Astrocyte (in vitro differentiated cells and primary cell): Measurements from ENCODE around the gene DUSP10. TPM values are rescaled to one million over a fixed set of nuclear protein-coding genes. Genes with fewer than 3 reads are reported as not detected.

Experiments used
- DNase-seq: peaks from one replicate; pipeline ENCODE4 v3.0.0-alpha.2; 2010; ENCODE audit warnings: low read depth
- FAIRE-seq: peaks from 2 replicates; lab custom pipeline; 2011; peaks lifted over from hg19 to GRCh38; lab: Jason Lieb, UNC
- H2AFZ ChIP-seq: 2 replicates; pipeline ENCODE4 v1.6.0; 2012; ENCODE audit warnings: low read depth, low read length, inconsistent platforms
- H3K27ac ChIP-seq: 2 replicates; pipeline ENCODE4 v1.5.1; 2011; ENCODE audit warnings: low read depth, low read length, inconsistent platforms
- H3K27me3 ChIP-seq: 2 replicates; pipeline ENCODE4 v1.6.0; 2011; ENCODE audit warnings: low read length, inconsistent platforms; ENCODE audit not compliant: insufficient read depth
- H3K36me3 ChIP-seq: 2 replicates; pipeline ENCODE4 v1.5.1; 2011; ENCODE audit warnings: low read length, inconsistent platforms; ENCODE audit not compliant: insufficient read depth
- H3K4me1 ChIP-seq: 2 replicates; pipeline ENCODE4 v1.5.1; 2011; ENCODE audit warnings: low read length, inconsistent platforms; ENCODE audit not compliant: insufficient read depth
- H3K4me2 ChIP-seq: 2 replicates; pipeline ENCODE4 v1.6.0; 2012; ENCODE audit warnings: low read length, inconsistent platforms
- H3K4me3 ChIP-seq: 2 replicates; pipeline ENCODE4 v1.5.1; 2011; ENCODE audit warnings: low read depth, mild to moderate bottlenecking, low read length, inconsistent platforms; ENCODE audit not compliant: insufficient read depth
- H3K79me2 ChIP-seq: 2 replicates; pipeline ENCODE4 v1.6.0; 2012; ENCODE audit warnings: mild to moderate bottlenecking, low read length, inconsistent platforms; ENCODE audit not compliant: insufficient read depth
- H3K9ac ChIP-seq: 2 replicates; pipeline ENCODE4 v1.6.0; 2012; ENCODE audit warnings: mild to moderate bottlenecking, low read length, inconsistent platforms
- H3K9me3 ChIP-seq: 2 replicates; pipeline ENCODE4 v1.5.1; 2012; ENCODE audit warnings: low read depth, mild to moderate bottlenecking, low read length, inconsistent platforms; ENCODE audit not compliant: insufficient read depth
- H4K20me1 ChIP-seq: 2 replicates; pipeline ENCODE4 v1.6.0; 2012; ENCODE audit warnings: low read length, inconsistent platforms; ENCODE audit not compliant: insufficient read depth
- H3K27ac Mint-ChIP-seq: one replicate; pipeline ENCODE4 v1.8.0; 2021; ENCODE audit warnings: mild to moderate bottlenecking, mixed read lengths; ENCODE audit not compliant: unreplicated experiment
- H3K27me3 Mint-ChIP-seq: one replicate; pipeline ENCODE4 v1.8.0; 2021; ENCODE audit warnings: low read depth, mixed read lengths; ENCODE audit not compliant: unreplicated experiment
- H3K36me3 Mint-ChIP-seq: one replicate; pipeline ENCODE4 v1.8.0; 2021; ENCODE audit warnings: low read depth, mixed read lengths; ENCODE audit not compliant: unreplicated experiment
- H3K4me1 Mint-ChIP-seq: one replicate; pipeline ENCODE4 v1.8.0; 2021; ENCODE audit warnings: low read depth, mixed read lengths; ENCODE audit not compliant: unreplicated experiment
- H3K4me3 Mint-ChIP-seq: one replicate; pipeline ENCODE4 v1.8.0; 2021; ENCODE audit warnings: mild to moderate bottlenecking, moderate library complexity, mixed read lengths; ENCODE audit not compliant: unreplicated experiment
- H3K9me3 Mint-ChIP-seq: one replicate; pipeline ENCODE4 v1.8.0; 2021; ENCODE audit warnings: mild to moderate bottlenecking, mixed read lengths; ENCODE audit not compliant: unreplicated experiment
- EZH2 ChIP-seq: IDR thresholded peaks from 2 replicates; pipeline ENCODE4 v1.6.1; 2012; ENCODE audit warnings: mild to moderate bottlenecking, low read length, inconsistent platforms; ENCODE audit not compliant: insufficient read depth
- total RNA-seq: library from RNA; stranded (reverse); gene quantifications from 2 replicates; pipeline ENCODE4 v1.2.1, GENCODE V29; 2021
- TF ChIP-seq, protein P1 (sequence below): IDR thresholded peaks from 2 replicates; pipeline ENCODE4 v1.5.1; 2011; ENCODE audit warnings: low read depth, mild to moderate bottlenecking, inconsistent platforms, low read length, moderate library complexity; ENCODE audit not compliant: insufficient read depth

Gene DUSP10
- total RNA-seq, 1 donor from 2014 or later: 45.8 TPM

DNA sequence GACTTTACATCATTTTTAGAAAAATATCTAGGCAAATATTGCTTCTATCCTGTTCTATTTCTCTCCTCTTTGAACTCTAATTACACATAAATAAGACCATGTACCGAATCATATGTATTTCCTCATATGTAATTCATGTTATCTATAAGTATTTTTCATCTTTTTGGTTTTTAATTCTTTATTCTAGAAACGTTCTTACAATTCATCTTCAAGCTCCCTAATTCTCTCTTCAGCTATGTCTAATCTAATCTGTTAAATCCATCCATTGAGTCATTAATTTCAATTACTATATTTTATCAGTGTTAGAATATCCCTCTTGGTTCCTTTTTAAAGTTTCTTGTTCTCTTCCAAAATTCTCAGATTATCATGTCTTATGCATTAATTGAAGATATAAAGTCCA lies 61.8 kb downstream of the DUSP10 start:
- Mint-ChIP-seq H3K4me3 (no peak overlapping the region), H3K36me3 (no peaks in the 10 kb centered on the region), H3K9me3 (no peaks in the 10 kb centered on the region), H3K27me3 (peaks cover 5% of the 10 kb centered on the region), H3K27ac (no peak overlapping the region), H3K4me1 (peaks cover 2% of the 10 kb centered on the region)
- Histone ChIP-seq H3K9ac (no peak overlapping the region), H3K36me3 (no peaks in the 10 kb centered on the region), H3K4me1 (no peaks in the 10 kb centered on the region), H3K79me2 (no peaks in the 10 kb centered on the region), H3K4me2 (no peak overlapping the region), H3K27me3 (no peaks in the 10 kb centered on the region), H3K4me3 (no peak overlapping the region), H4K20me1 (no peaks in the 10 kb centered on the region), H2AFZ (no peak overlapping the region), H3K9me3 (no peaks in the 10 kb centered on the region), H3K27ac (no peak overlapping the region)
- FAIRE-seq (peak; percentile 9), DNase-seq (no peak)
- TF ChIP-seq, protein P1, sequence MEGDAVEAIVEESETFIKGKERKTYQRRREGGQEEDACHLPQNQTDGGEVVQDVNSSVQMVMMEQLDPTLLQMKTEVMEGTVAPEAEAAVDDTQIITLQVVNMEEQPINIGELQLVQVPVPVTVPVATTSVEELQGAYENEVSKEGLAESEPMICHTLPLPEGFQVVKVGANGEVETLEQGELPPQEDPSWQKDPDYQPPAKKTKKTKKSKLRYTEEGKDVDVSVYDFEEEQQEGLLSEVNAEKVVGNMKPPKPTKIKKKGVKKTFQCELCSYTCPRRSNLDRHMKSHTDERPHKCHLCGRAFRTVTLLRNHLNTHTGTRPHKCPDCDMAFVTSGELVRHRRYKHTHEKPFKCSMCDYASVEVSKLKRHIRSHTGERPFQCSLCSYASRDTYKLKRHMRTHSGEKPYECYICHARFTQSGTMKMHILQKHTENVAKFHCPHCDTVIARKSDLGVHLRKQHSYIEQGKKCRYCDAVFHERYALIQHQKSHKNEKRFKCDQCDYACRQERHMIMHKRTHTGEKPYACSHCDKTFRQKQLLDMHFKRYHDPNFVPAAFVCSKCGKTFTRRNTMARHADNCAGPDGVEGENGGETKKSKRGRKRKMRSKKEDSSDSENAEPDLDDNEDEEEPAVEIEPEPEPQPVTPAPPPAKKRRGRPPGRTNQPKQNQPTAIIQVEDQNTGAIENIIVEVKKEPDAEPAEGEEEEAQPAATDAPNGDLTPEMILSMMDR: no peak
- no peak for TF ChIP-seq EZH2

DNA sequence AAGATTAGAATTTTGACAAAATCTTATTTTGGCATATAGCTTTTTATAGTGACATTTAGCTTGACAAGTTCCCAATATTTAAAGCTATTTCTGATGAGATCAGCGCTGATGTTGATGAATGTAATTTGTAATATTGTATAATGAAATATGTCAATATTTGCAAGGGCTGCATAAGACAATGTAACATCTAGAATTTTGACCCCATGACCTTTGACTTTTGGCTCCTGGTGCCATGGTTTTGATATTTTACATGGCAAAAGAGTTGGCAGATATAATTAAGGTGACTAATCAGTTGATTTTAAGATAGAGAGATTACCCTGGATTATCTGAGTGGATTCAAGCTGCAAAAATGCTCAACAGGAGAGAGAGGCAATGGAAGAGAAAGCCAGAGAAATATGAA lies 63.9 kb downstream of the DUSP10 start:
- no peaks in the 10 kb centered on the region for H3K4me1 Mint-ChIP-seq
- no peaks in the 10 kb centered on the region for H3K9me3 Mint-ChIP-seq
- Histone ChIP-seq H4K20me1 (no peaks in the 10 kb centered on the region), H3K9ac (no peak overlapping the region), H3K36me3 (no peaks in the 10 kb centered on the region), H2AFZ (no peak overlapping the region), H3K9me3 (no peaks in the 10 kb centered on the region), H3K4me3 (no peak overlapping the region), H3K79me2 (no peaks in the 10 kb centered on the region), H3K27ac (no peak overlapping the region), H3K4me1 (no peaks in the 10 kb centered on the region), H3K27me3 (no peaks in the 10 kb centered on the region), H3K4me2 (no peak overlapping the region)
- FAIRE-seq (no peak), DNase-seq (no peak)
- H3K27me3 Mint-ChIP-seq: peaks cover 2% of the 10 kb centered on the region
- H3K27ac Mint-ChIP-seq: no peak overlapping the region
- H3K4me3 Mint-ChIP-seq: no peak overlapping the region
- no peaks in the 10 kb centered on the region for H3K36me3 Mint-ChIP-seq
- no peak for TF ChIP-seq EZH2
- TF ChIP-seq, protein P1: no peak

DNA sequence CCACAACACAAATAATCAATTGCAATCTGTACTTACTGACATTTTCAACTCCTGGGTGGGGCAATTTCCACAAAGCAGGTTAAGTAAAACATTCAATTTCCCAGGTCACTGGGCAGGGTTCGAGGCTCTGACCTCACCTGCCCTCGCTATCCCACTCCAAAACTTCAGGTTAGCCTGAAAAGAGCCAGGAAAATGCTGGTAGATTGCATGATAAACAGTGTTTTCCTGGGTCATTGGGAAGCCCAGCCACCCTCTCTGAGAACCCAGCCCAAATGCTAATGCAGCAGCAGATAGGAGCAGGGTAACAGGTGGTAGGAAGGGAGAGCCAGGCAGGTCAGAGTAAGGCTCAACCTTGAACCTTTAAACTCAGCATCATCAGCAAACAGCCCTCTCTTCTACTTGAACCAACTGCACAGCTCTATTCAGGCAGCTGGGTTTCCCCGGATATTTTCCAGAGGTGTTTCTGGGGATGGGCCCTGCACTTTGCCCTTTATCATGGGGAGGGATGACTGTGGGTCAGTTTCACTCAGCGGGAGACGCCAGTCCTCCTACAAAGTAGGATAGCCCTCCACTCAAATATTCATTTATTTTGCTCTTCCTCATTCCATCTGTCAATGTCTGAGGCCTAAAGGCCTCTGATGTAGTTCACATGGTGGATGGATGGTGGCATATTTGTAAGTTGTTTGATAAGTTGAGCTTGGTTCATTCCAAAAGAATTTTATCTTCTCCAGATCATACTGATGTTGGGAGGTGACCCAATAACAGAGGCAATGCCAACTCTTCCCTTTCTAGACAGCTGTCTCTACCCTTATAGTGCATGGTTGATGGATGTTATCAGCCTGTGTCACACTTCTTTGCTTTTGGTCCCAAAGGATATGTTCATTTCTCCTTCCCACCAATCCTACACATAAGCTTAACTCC lies 65.7 kb downstream of the DUSP10 start:
- DNase-seq (no peak), FAIRE-seq (no peak)
- no peaks in the 10 kb centered on the region for H3K27me3 ChIP-seq
- TF ChIP-seq, protein P1: no peak
- no peak for TF ChIP-seq EZH2
- H3K27me3 Mint-ChIP-seq: peaks cover 2% of the 10 kb centered on the region
- peaks cover 4% of the 10 kb centered on the region for H3K4me1 Mint-ChIP-seq
- no peaks in the 10 kb centered on the region for H3K36me3 ChIP-seq
- H3K9me3 Mint-ChIP-seq: no peaks in the 10 kb centered on the region
- no peaks in the 10 kb centered on the region for H4K20me1 ChIP-seq
- no peak overlapping the region for H3K4me2 ChIP-seq
- no peak overlapping the region for H3K9ac ChIP-seq
- no peaks in the 10 kb centered on the region for H3K4me1 ChIP-seq
- H2AFZ ChIP-seq: no peak overlapping the region
- H3K9me3 ChIP-seq: no peaks in the 10 kb centered on the region
- no peak overlapping the region for H3K27ac ChIP-seq
- H3K36me3 Mint-ChIP-seq: no peaks in the 10 kb centered on the region
- no peaks in the 10 kb centered on the region for H3K79me2 ChIP-seq
- H3K4me3 Mint-ChIP-seq: no peak overlapping the region
- H3K4me3 ChIP-seq: no peak overlapping the region
- H3K27ac Mint-ChIP-seq: no peak overlapping the region
